ENCODE results near the gene ARHGAP45. TPM values are rescaled to one million over a fixed set of nuclear protein-coding genes. Genes with fewer than 3 reads are reported as not detected.

Gene ARHGAP45
- total and polyA plus RNA-seq, 4 donors = 3.3 to 27.5 (median 9.7) TPM

DNA sequence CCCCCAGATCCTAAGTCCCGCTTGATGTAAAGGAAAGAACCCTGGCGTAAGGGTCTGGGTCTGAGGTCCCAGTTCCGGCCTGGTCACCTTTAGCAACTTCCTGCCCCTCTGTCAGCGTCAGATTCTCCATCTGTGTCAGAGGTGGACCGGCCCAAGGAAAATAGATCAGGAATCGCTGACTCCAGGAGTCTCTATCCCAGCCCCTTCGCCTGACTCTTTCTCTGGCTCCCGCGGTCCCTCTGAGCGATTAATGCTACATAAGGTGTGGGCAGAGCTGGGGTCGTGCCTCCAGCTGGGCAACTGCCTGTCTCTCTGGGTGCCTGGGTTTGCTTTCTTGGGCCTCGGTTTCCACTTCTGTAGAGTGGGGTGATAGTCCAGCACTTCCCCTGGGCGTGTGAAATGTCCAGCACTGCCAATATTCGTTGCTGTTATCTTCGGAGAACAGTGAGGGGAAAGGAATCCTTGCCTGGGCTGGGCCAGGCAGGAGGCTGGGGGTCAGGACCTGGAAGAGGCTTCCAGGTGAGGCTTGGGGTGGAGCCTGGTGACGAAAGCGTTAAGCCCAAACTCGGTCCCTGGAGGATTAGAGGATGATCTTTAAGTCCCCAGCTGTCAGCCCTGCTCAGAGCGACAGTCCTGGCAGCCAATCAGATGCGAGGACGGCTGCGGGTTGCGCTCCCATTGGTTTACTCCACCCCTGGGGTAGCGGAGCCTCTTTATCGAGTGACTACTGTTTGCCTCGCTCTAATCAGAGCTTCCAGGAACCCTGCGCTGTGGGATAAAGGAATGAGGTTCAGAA is 26.3 kb upstream of the ARHGAP45 start (continued):
- TF ChIP-seq CTCF (IDR thresholded peaks at IDR 0.05; ENCODE audit: low read depth, low read length, missing input control) (no peak), EGR1 (IDR thresholded peaks at IDR 0.05; ENCODE audit: low read depth in 2 of 2) (no peak), SP1 (IDR thresholded peaks at IDR 0.05) (peak; percentile 90), JUND (IDR thresholded peaks at IDR 0.05) (no peak), RAD21 (IDR thresholded peaks at IDR 0.05) (no peak), FOXA2 (IDR thresholded peaks at IDR 0.05) (no peak), HNF4A (conservative IDR thresholded peaks at IDR 0.05) (no peak), YY1 (IDR thresholded peaks at IDR 0.05) (no peak), HNF4G (IDR thresholded peaks at IDR 0.05) (no peak)

GRCh38 chr19:1041272-1041834 is 25.6 kb upstream of the ARHGAP45 start:
- peaks cover 0 to 1% (median 0%) of the 10 kb centered on the region in 4 donors for H3K36me3 ChIP-seq (ENCODE audit: control insufficient read depth in 4 of 4, insufficient read depth in 3 of 4, low read depth in 1 of 4, low read length in 3 of 4)
- 45% methylated on average over 26 of the region's 26 CpGs for WGBS
- DNase-seq (ENCODE audit: low spot score) = no peak
- H3K9me3 ChIP-seq (ENCODE audit: control insufficient read depth in 4 of 4, low read length in 3 of 4) = no peaks in the 10 kb centered on the region
- TF ChIP-seq FOXA2 (IDR thresholded peaks at IDR 0.05) = no peak
- TF ChIP-seq REST (IDR thresholded peaks at IDR 0.05) = no peak
- TF ChIP-seq HNF4A (conservative IDR thresholded peaks at IDR 0.05) = no peak
- no peak for TF ChIP-seq EGR1 (IDR thresholded peaks at IDR 0.05; ENCODE audit: low read depth in 2 of 2)
- TF ChIP-seq SP1 (IDR thresholded peaks at IDR 0.05) = no peak
- TF ChIP-seq, protein P1, sequence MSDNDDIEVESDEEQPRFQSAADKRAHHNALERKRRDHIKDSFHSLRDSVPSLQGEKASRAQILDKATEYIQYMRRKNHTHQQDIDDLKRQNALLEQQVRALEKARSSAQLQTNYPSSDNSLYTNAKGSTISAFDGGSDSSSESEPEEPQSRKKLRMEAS (IDR thresholded peaks at IDR 0.05) = no peak
- no peak for TF ChIP-seq HNF4G (IDR thresholded peaks at IDR 0.05)
- TF ChIP-seq RXRA (IDR thresholded peaks at IDR 0.05) = no peak
- TF ChIP-seq RAD21 (IDR thresholded peaks at IDR 0.05) = no peak
- no peak for TF ChIP-seq TAF1 (conservative IDR thresholded peaks at IDR 0.05)
- no peak for TF ChIP-seq GABPA (IDR thresholded peaks at IDR 0.05 in 1 of 2, conservative IDR thresholded peaks at IDR 0.05 in 1 of 2)
- TF ChIP-seq, protein P2, sequence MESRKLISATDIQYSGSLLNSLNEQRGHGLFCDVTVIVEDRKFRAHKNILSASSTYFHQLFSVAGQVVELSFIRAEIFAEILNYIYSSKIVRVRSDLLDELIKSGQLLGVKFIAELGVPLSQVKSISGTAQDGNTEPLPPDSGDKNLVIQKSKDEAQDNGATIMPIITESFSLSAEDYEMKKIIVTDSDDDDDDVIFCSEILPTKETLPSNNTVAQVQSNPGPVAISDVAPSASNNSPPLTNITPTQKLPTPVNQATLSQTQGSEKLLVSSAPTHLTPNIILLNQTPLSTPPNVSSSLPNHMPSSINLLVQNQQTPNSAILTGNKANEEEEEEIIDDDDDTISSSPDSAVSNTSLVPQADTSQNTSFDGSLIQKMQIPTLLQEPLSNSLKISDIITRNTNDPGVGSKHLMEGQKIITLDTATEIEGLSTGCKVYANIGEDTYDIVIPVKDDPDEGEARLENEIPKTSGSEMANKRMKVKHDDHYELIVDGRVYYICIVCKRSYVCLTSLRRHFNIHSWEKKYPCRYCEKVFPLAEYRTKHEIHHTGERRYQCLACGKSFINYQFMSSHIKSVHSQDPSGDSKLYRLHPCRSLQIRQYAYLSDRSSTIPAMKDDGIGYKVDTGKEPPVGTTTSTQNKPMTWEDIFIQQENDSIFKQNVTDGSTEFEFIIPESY (IDR thresholded peaks at IDR 0.05) = no peak
- TF ChIP-seq NR2F2 (IDR thresholded peaks at IDR 0.05) = no peak
- no peak for TF ChIP-seq JUND (IDR thresholded peaks at IDR 0.05)
- TF ChIP-seq FOXA1 (IDR thresholded peaks at IDR 0.05) = no peak
- TF ChIP-seq CTCF (IDR thresholded peaks at IDR 0.05; ENCODE audit: low read depth, low read length, missing input control) = no peak
- TF ChIP-seq YY1 (IDR thresholded peaks at IDR 0.05) = no peak
- TF ChIP-seq, protein P3, sequence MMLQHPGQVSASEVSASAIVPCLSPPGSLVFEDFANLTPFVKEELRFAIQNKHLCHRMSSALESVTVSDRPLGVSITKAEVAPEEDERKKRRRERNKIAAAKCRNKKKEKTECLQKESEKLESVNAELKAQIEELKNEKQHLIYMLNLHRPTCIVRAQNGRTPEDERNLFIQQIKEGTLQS (IDR thresholded peaks at IDR 0.05) = no peak
- H3K27ac ChIP-seq (ENCODE audit: low read depth in 1 of 2, low read length in 2 of 2) = peak overlapping the region in 1 of 2 donors; percentile 56
- peaks cover 5 to 24% (median 16%) of the 10 kb centered on the region in 4 donors for H3K4me1 ChIP-seq (ENCODE audit: control insufficient read depth in 4 of 4, insufficient read depth in 4 of 4, low read length in 3 of 4)
- no peak overlapping the region for H3K9ac ChIP-seq (ENCODE audit: low read depth in 1 of 2, low read length in 2 of 2)
- H3K4me3 ChIP-seq (ENCODE audit: low read depth in 1 of 3, low read length in 3 of 3) = peak overlapping the region in 1 of 3 donors; percentile 69
- H3K27me3 ChIP-seq (ENCODE audit: control insufficient read depth in 4 of 4, insufficient read depth in 4 of 4, low read length in 3 of 4) = no peaks in the 10 kb centered on the region
